Muscle layer of duodenum (tissue), 2 donors: ENCODE data around the gene GATC.
A peak's percentile ranks its signal among the peaks of the same experiment; 100 is the strongest.

ENCODE experiments used
- H3K27ac ChIP-seq: one replicate; pipeline ENCODE4 v1.7.0; 2013; ENCODE audit warnings: mild to moderate bottlenecking, low read length
- H3K27me3 ChIP-seq: one replicate; pipeline ENCODE4 v1.7.0; 2013; ENCODE audit warnings: low read depth, mild to moderate bottlenecking, control low read depth, low read length
- H3K36me3 ChIP-seq, 2 donors: one replicate each; pipeline ENCODE4 v1.7.0; 2013; ENCODE audit warnings: low read length in 2 of 2, control low read depth in 1 of 2, mild to moderate bottlenecking in 1 of 2; ENCODE audit not compliant: insufficient read depth in 2 of 2, control insufficient read depth in 1 of 2
- H3K4me1 ChIP-seq, 2 donors: one replicate each; pipeline ENCODE4 v1.7.0; 2013; ENCODE audit warnings: low read length in 2 of 2, mild to moderate bottlenecking in 2 of 2, control low read depth in 1 of 2, moderate library complexity in 1 of 2; ENCODE audit not compliant: insufficient read depth in 2 of 2, control insufficient read depth in 1 of 2
- H3K4me3 ChIP-seq, 2 donors: one replicate each; pipeline ENCODE4 v1.7.0; 2013; ENCODE audit warnings: low read length in 2 of 2, low read depth in 1 of 2, mild to moderate bottlenecking in 1 of 2
- H3K9me3 ChIP-seq, 2 donors: one replicate each; pipeline ENCODE4 v1.7.0; 2013; ENCODE audit warnings: low read length in 2 of 2, control low read depth in 1 of 2, mild to moderate bottlenecking in 1 of 2; ENCODE audit not compliant: control insufficient read depth in 1 of 2
- donor health status: healthy.

Gene GATC

DNA sequence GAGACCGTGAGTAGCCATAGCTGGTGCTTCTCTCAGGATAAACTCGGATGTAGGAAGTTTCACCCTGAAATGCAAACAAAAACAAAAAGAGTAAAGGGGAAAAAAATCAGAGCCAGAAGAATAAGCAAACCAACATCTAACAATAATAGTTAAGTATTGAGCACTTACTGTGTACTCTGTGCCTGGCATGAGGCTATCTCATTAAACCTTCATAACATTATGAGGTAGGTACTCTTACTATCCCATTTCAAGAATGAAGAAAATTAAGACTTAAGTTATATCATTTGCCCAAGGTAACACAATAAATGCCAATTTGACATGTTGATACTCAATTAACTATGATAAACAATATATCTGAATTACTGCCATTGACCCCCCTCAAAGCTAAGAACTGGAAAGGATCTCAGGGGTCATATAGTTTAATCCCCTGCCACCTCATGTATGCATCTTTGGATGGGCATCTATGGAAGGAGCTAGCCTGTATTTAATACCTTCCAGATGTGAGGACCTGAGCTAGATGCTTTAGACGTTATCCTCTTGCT is 15.9 kb downstream of the GATC start:
- Histone ChIP-seq H3K4me3 (no peak overlapping the region), H3K9me3 (no peaks in the 10 kb centered on the region), H3K27ac (no peak overlapping the region), H3K4me1 (peaks cover 5 to 17% of the 10 kb centered on the region in 2 donors), H3K36me3 (peaks cover 65 to 83% of the 10 kb centered on the region in 2 donors), H3K27me3 (no peaks in the 10 kb centered on the region)

DNA sequence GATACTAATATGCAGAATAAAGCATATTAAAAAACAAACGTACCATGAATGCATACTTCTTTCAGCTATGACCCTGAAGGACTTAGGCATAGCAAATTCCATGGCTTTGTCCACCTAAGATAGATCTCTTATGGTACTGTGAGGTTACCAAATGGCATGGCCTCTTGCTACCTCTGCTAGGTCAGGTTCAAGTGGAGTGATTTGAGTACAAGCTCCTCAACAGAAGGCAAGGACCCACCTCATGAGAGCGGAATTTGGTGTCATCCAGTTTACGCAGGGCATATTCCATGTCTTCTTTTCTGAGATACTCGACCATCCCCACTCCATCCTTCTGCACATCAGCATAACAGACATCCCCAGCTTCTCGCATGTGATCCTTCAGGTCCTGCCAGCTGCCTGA is 17.5 kb downstream of the GATC start:
- H3K27ac ChIP-seq: no peak overlapping the region
- peaks cover 59 to 70% of the 10 kb centered on the region in 2 donors for H3K36me3 ChIP-seq
- H3K4me1 ChIP-seq: peaks cover 5 to 29% of the 10 kb centered on the region in 2 donors
- H3K27me3 ChIP-seq: no peaks in the 10 kb centered on the region
- H3K4me3 ChIP-seq: no peak overlapping the region
- H3K9me3 ChIP-seq: no peaks in the 10 kb centered on the region

DNA sequence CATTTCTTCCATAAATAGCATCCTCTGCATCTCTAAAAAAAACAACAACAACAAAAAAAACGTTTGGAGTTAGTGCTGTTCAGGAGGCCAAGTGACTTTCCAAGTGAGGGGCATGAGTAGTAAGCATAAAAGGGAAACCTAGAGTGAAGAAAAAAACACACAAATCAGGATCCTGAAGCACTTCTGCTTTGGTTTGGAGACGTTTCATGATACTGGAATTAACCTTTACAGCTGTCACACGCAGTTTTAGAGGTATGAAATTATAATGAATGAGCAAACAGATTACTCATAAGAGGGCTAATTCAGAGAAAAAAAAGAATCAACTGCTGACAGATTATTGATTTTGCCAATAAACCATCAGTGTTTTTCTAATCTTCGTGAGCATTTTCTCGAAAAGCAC is 19.5 kb downstream of the GATC start:
- H3K9me3 ChIP-seq: no peaks in the 10 kb centered on the region
- no peak overlapping the region for H3K4me3 ChIP-seq
- no peaks in the 10 kb centered on the region for H3K27me3 ChIP-seq
- H3K4me1 ChIP-seq: peaks cover 5 to 37% of the 10 kb centered on the region in 2 donors
- peaks cover 47 to 54% of the 10 kb centered on the region in 2 donors for H3K36me3 ChIP-seq
- H3K27ac ChIP-seq: no peak overlapping the region

DNA sequence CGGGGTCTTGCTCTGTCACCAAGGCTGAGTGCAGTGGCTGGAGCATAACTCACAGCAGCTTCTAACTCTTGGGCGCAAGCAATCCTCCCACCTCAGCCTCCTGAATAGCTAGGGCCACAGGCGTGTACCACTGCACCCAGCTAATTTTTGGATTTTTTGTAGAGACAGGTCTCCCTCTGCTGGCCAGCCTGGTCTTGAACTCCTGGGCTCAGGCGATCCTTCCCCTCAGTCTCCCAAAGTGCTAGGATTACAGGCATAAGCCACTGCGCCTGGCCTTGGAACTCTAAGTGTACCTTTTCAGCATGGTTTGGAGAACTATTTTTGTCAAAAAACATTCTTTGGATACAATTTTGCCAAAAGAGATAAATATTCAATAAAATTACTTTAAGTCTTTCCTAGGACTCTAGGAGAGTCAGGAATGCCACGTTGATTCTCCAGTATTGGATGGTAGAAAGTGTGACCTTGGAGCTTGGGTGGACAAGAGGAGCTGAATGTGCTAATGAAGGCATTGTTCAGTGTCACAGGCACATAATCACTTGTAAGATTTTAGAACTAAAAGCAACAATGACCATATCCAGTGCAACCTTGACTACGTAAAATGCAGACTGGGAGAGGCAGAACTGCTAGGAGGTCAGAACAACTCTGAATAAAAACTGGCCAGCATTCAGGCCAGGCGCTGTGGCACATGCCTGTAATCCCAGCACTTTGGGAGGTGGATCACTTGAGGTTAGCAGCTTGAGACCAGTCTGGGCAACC is 20.5 kb downstream of the GATC start:
- Histone ChIP-seq H3K4me1 (peaks cover 5 to 37% of the 10 kb centered on the region in 2 donors), H3K4me3 (no peak overlapping the region), H3K9me3 (no peaks in the 10 kb centered on the region), H3K27me3 (no peaks in the 10 kb centered on the region), H3K36me3 (peaks cover 40 to 47% of the 10 kb centered on the region in 2 donors), H3K27ac (no peak overlapping the region)

DNA sequence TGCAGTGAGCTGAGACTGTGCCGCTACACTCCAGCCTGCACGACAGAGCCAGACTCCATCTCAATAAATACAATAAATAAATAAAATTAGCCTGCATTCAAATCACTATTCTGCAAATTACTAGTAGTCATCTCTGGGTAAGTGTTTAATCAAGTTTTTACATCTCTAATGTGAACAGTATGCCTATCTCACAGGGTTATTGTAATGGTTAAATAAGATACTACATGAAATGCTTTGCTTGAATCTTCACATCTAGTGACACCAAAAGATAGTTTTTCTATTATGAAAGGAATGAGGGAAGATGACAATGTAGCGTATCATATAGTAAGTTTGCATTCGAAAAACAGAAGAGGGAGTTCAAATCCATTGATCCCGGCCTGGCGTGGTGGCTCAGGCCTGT is 21.2 kb downstream of the GATC start:
- Histone ChIP-seq H3K4me1 (peaks cover 5 to 37% of the 10 kb centered on the region in 2 donors), H3K36me3 (peaks cover 34 to 40% of the 10 kb centered on the region in 2 donors)

DNA sequence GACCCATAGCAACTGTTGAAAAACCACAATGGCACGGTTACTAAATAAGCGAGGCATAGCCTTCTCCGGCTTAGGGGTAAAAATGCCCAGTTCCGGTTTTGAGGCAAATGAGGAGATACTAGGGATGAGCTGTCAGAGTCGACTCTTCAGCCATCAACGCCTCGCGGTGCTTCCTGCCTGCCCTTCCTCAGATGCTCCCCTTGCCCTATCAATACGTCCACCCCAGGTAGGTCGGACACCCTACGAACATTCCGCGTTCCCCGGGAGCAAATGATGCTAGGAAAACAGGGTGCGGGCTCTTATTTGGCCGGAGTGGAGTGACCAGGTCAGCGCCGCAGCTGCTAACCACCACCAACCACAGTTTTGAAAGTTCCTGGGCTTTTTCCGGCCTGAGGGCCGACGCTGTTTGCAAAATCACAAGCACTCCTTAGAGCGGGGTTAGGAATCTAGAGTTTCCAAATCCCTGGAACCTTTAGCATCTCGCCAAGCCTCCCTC is 22.1 kb downstream of the GATC start:
- Histone ChIP-seq H3K9me3 (no peaks in the 10 kb centered on the region), H3K36me3 (peaks cover 26 to 32% of the 10 kb centered on the region in 2 donors), H3K4me3 (peak overlapping the region; percentile 80 to 89), H3K4me1 (peaks cover 5 to 37% of the 10 kb centered on the region in 2 donors), H3K27ac (peak overlapping the region; percentile 85), H3K27me3 (no peaks in the 10 kb centered on the region)

More for the DNA sequence above, 21.2 kb downstream of the GATC start:
- no peak overlapping the region for H3K27ac ChIP-seq
- no peak overlapping the region for H3K4me3 ChIP-seq
- H3K27me3 ChIP-seq: no peaks in the 10 kb centered on the region
- no peaks in the 10 kb centered on the region for H3K9me3 ChIP-seq

DNA sequence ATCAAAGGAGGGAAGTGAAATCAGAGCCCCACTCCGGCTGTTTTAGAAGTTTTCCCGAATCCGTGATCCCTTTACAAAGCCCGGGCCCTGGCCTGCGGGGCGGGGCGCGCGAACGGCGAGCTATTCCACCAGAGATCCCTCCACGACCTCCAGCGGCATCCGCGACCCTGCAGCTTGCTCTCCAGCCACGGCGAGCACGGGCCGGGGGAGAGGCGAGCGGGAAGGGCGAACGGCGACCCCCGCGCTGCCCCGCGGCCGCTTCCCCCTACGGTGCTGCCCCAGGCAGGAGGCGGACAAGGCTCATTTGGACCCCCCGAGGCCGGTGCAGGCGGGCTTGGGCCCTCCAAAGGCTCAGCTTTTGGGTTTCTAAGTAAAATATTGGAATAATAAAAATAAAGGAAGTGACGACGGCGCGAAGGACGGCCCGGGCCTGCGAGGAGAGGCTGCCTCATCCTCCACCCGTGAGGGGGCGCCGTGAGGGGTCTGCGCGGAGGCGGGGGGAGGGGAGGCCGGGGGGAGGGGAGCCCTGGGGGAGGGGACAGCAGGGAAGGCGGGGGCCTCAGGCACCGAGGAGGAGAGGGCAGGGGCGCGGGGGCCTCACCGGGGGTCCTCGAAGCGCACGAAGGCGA is 22.7 kb downstream of the GATC start:
- H3K4me3 ChIP-seq: peak overlapping the region; percentile 80 to 89
- H3K27me3 ChIP-seq: no peaks in the 10 kb centered on the region
- H3K27ac ChIP-seq: peak overlapping the region; percentile 85
- H3K9me3 ChIP-seq: no peaks in the 10 kb centered on the region
- peaks cover 21 to 26% of the 10 kb centered on the region in 2 donors for H3K36me3 ChIP-seq
- peaks cover 5 to 37% of the 10 kb centered on the region in 2 donors for H3K4me1 ChIP-seq

DNA sequence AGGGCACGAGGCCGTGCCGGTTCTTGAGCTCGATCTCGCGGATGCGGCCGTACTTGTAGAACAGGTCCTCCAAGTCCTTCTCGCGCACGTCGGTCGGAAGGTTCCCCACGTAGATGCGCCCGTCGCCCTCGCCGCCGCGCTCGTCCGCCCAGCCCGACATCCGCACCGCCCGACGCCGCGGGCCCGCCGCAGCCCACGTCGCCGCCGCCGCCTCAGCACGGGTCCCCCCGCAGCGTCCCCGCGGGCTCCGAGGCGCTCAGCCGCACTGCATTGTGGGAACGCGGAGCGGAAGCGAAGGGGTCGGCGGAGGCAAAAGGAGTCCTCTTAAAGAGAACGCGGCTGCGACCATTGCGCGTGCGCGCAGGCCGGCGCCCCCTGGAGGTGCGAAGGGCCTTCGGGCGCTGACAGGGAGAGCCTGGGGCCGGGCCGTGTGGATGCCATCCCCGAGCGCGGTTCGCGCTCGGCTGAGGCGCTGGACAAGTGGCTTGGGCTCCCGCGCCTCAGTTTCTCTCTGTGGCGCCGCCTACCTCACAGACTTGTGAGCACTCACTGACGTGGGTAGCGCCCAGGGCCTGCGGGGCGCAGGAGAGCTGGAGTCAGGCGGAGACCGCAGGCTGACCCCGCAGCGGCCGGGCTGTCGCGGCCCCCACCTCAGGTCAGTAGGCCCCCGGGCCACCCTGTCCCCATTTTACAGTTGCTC is 23.4 kb downstream of the GATC start, which contains the start of gene SRSF9:
Gene SRSF9 (minus strand): TSS at position 299 of the 700 bp plus-strand sequence. CDS start 139 bp downstream, at position 160.
- H3K4me1 ChIP-seq: peaks cover 5 to 37% of the 10 kb centered on the region in 2 donors
- H3K27ac ChIP-seq: peak within 1 kb of the TSS; percentile 85
- peaks cover 14 to 19% of the 10 kb centered on the region in 2 donors for H3K36me3 ChIP-seq
- no peaks in the 10 kb centered on the region for H3K9me3 ChIP-seq
- no peaks in the 10 kb centered on the region for H3K27me3 ChIP-seq
- H3K4me3 ChIP-seq: peak within 1 kb of the TSS; percentile 80 to 89

DNA sequence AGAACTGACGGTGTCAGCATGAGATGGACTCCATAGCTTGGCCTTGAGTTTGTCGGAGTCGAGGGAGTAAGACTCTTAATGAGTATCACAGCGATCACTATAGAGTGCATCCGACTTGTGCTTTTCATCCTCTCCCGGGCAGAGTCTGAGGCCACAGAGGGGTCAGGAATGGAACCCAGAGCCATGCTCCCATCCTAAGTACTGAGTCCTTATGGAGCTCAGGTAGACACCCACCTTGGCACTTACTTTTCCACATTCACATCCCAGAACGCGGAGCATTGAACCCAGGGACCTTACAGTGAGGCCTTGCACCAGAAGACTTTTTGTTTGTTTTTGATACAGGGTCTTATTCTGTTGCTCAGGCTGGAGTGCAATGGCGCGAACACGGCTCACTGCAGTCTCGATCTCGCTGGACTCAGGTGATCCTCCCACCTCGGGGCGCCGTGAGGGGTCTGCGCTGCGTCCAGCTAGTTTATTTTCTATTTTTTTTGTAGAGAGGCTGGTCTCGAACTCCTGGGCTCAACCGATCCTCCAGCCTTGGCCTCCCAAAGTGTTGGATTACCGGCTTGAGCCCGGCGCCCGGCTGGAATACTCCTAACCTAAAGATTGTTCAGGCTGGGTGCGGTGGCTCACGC is 24.0 kb downstream of the GATC start:
- Histone ChIP-seq H3K9me3 (no peaks in the 10 kb centered on the region), H3K36me3 (peaks cover 9 to 13% of the 10 kb centered on the region in 2 donors), H3K4me1 (peaks cover 5 to 37% of the 10 kb centered on the region in 2 donors), H3K27me3 (no peaks in the 10 kb centered on the region), H3K27ac (no peak overlapping the region), H3K4me3 (peak overlapping the region; percentile 53 to 89)

DNA sequence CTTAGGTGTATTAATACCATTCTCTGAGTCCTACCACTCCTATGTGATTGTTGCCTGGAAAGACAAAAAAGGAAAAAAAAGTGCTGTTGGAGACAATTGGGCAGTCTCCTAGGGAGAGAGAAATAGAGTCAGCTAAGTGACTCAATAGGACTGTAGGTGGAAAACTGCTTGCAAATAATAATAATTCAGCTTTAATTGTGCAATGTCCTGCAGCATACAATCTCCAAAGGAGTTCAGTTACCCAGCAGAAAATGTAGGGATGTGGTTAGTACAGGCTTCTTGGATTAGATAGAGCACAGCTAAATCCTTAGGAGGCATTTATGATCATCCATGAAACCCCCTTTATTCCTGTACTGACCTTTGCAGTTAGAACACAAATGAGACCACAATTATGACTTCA is 26.3 kb downstream of the GATC start:
- Histone ChIP-seq H3K9me3 (no peaks in the 10 kb centered on the region), H3K4me1 (peaks cover 0 to 16% of the 10 kb centered on the region in 2 donors), H3K36me3 (peaks cover 0 to 4% of the 10 kb centered on the region in 2 donors), H3K27ac (no peak overlapping the region), H3K27me3 (no peaks in the 10 kb centered on the region), H3K4me3 (no peak overlapping the region)
